Measurements from ENCODE around the gene ATE1.
"Not testable (repeated sequence)": the region's sequence is repeated elsewhere in the genome, so short reads cannot be mapped to it uniquely, and the experiment has no call there.

Gene ATE1

DNA sequence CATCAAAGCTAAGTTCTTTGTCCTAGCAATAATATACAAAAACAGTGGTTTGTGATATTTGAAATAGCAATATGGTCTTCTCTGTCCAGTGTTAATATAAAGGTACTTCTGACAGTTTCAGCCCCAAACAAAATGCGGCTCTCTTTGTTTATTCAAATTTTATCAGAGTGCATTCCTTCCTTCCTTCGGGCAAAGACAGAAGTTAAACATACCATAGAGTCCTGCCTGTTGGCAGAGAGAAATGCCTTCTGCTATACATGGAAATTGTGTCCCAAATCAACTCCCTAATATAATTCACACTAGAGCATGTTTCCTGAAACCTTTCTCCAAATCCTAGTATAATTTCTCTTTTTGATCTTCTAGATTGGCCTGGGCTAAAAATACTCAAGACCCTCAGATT lies 21.2 kb upstream of the ATE1 start:
- Histone ChIP-seq H3K27me3 (no peaks in the 10 kb centered on the region), H3K9me3 (no peaks in the 10 kb centered on the region), H3K36me3 (no peaks in the 10 kb centered on the region), H3K4me1 (no peaks in the 10 kb centered on the region), H3K4me3 (ENCODE audit: low read depth, low read length) (no peak overlapping the region)
- DNase-seq, result no peak
- TF ChIP-seq, protein P1, sequence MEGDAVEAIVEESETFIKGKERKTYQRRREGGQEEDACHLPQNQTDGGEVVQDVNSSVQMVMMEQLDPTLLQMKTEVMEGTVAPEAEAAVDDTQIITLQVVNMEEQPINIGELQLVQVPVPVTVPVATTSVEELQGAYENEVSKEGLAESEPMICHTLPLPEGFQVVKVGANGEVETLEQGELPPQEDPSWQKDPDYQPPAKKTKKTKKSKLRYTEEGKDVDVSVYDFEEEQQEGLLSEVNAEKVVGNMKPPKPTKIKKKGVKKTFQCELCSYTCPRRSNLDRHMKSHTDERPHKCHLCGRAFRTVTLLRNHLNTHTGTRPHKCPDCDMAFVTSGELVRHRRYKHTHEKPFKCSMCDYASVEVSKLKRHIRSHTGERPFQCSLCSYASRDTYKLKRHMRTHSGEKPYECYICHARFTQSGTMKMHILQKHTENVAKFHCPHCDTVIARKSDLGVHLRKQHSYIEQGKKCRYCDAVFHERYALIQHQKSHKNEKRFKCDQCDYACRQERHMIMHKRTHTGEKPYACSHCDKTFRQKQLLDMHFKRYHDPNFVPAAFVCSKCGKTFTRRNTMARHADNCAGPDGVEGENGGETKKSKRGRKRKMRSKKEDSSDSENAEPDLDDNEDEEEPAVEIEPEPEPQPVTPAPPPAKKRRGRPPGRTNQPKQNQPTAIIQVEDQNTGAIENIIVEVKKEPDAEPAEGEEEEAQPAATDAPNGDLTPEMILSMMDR (IDR thresholded peaks at IDR 0.05; ENCODE audit: low read depth, low read length), result no peak

DNA sequence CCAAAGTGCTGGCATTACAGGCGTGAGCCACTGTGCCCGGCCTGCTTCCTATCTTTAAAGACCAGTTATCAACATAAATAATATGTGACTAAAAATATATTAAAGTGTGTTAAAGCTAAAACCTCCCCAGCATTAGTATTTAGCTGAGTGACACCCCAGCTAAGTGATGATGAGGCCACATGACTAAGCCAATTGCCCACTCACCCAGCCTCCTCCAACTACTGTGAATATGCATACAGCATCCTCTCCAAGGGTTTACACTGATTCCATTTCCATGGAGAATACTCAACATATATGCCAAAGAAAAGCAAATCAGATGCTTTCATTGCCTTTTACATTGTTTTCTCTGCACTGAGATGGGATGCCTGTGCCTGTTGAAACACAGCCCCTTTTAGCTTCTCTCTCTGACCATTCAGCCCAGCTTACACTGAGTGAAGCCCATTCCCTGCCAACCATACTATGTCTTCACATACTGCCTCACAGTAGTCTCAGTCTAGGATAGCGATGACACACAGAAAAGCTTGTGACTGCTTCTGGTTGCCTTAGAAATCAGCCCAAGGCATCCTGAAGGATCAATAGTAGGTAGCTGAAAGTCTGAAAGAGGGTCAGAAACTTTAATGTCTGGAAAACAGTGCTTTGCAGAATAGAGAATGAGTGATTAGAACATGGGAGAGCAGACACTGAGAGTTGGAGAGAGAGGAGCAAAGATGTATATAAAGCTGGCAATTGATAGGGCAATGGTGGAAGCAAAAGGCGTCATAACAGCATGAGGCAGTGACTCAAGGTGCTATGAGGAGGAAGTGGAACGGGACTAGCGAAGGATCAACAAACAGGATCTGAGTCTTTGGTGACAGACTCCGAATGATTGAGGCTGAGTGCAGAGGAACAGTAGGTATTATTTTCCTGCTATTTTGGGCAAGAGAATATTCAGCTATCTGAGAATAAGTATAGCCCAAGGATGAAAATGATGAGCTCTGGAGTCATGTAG lies 19.8 kb upstream of the ATE1 start:
- TF ChIP-seq, protein P1 (IDR thresholded peaks at IDR 0.05; ENCODE audit: low read depth, low read length), result no peak
- no peaks in the 10 kb centered on the region for H3K36me3 ChIP-seq
- H3K4me3 ChIP-seq (ENCODE audit: low read depth, low read length), result no peak overlapping the region
- H3K27me3 ChIP-seq, result no peaks in the 10 kb centered on the region
- H3K9me3 ChIP-seq, result no peaks in the 10 kb centered on the region
- H3K4me1 ChIP-seq, result no peaks in the 10 kb centered on the region
- no peak for DNase-seq

DNA sequence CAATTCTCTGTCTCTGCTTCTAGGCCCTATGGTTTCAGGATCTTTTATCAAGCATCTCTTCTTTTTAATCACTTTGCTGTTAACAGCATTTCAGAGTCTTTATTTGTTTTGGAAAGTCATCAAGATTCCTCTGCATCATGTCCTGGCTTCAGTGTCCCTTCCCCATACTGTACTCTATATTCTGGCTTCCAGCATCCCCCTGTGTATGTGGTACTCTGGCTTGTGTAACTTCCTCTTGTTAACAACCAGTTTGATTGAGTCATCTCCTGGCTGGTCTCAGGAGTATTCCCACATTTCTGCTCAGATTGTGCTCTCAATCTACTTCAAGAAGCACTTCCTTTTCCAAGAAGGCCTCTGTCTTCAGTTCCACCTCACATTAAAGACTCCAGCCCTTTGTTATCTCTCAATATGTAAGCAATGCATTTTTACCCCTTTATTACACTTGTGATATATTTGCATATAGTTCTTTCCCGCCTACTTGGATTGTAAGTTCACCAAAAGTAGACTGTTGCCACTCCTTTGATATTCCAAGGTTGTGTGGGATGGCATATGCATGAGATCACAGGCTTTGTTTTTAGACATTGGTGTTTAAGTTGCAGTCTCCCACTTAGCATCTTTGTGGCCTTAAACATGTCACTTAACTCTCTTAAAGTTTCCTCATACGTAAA lies 15.1 kb upstream of the ATE1 start:
- DNase-seq, result no peak
- Histone ChIP-seq H3K4me1 (no peaks in the 10 kb centered on the region), H3K9me3 (no peaks in the 10 kb centered on the region), H3K36me3 (no peaks in the 10 kb centered on the region), H3K27me3 (no peaks in the 10 kb centered on the region), H3K4me3 (ENCODE audit: low read depth, low read length) (no peak overlapping the region)
- TF ChIP-seq, protein P1 (IDR thresholded peaks at IDR 0.05; ENCODE audit: low read depth, low read length), result no peak

DNA sequence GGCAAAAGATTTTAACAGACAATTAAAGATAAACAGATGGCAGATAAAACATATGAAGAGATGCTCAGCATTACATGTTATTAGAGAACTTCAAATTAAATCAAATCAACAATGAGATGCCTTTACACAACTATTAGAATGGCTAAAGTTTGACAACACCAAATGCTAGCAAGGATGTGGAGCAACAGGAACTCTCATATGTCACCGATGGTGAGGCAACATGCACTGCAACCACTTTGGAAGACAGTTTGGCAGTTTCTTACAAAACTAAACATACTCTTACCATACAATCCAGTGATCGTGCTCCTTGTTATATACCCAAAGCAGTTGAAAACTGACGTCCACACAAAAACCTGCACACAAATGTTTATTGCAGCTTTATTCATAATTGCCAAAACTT lies 13.7 kb upstream of the ATE1 start:
- Histone ChIP-seq H3K27me3 (no peaks in the 10 kb centered on the region), H3K4me1 (no peaks in the 10 kb centered on the region), H3K9me3 (no peaks in the 10 kb centered on the region), H3K36me3 (no peaks in the 10 kb centered on the region), H3K4me3 (ENCODE audit: low read depth, low read length) (no peak overlapping the region)
- TF ChIP-seq, protein P1 (IDR thresholded peaks at IDR 0.05; ENCODE audit: low read depth, low read length), result no peak
- no peak for DNase-seq

DNA sequence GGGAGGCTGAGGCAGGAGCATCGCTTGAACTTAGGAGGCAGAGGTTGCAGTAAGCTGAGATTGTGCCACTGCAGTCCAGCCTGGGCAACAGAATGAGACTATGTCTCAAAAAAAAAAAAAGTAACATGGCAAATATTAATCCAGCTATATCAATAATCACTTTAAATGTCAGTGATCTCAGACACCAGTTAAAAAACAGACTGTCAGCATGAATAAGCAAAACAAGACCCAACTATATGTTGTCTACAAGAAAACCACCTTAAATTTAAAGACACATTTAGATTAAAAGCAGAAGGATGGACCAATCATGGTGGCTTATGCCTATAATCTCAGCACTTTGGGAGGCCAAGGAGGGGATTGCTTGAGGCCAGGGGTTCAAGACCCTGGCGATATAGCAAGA lies 8.5 kb upstream of the ATE1 start:
- TF ChIP-seq, protein P1 (IDR thresholded peaks at IDR 0.05; ENCODE audit: low read depth, low read length), result no peak
- H3K4me1 ChIP-seq, result no peaks in the 10 kb centered on the region

DNA sequence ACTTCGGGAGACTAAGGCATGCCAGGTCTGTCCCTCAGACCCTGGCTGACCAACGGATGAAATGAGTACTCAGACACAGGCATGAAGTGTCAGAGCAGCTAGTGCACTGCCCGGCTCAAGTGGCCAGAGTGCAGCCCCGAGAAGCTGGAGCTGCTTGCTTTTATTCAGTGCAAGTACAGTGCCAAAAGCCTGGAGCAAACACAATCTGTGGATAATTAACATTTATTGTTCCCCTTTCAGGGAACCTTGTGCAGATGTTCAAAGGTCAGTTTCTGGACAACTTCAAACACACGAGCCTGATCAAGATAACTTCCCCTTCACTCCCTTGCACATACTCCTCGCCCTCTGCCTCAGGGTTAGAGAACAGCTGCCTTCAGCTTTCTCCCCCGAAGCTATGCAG lies 7.9 kb upstream of the ATE1 start:
- no peaks in the 10 kb centered on the region for H3K9me3 ChIP-seq
- no peaks in the 10 kb centered on the region for H3K4me1 ChIP-seq
- TF ChIP-seq, protein P1 (IDR thresholded peaks at IDR 0.05; ENCODE audit: low read depth, low read length), result no peak
- no peaks in the 10 kb centered on the region for H3K27me3 ChIP-seq
- H3K4me3 ChIP-seq (ENCODE audit: low read depth, low read length), result no peak overlapping the region
- peak; percentile 64 for DNase-seq
- no peaks in the 10 kb centered on the region for H3K36me3 ChIP-seq

More for the DNA sequence above, 8.5 kb upstream of the ATE1 start:
- Histone ChIP-seq H3K36me3 (no peaks in the 10 kb centered on the region), H3K9me3 (no peaks in the 10 kb centered on the region), H3K4me3 (ENCODE audit: low read depth, low read length) (no peak overlapping the region), H3K27me3 (no peaks in the 10 kb centered on the region)
- DNase-seq, result no peak

DNA sequence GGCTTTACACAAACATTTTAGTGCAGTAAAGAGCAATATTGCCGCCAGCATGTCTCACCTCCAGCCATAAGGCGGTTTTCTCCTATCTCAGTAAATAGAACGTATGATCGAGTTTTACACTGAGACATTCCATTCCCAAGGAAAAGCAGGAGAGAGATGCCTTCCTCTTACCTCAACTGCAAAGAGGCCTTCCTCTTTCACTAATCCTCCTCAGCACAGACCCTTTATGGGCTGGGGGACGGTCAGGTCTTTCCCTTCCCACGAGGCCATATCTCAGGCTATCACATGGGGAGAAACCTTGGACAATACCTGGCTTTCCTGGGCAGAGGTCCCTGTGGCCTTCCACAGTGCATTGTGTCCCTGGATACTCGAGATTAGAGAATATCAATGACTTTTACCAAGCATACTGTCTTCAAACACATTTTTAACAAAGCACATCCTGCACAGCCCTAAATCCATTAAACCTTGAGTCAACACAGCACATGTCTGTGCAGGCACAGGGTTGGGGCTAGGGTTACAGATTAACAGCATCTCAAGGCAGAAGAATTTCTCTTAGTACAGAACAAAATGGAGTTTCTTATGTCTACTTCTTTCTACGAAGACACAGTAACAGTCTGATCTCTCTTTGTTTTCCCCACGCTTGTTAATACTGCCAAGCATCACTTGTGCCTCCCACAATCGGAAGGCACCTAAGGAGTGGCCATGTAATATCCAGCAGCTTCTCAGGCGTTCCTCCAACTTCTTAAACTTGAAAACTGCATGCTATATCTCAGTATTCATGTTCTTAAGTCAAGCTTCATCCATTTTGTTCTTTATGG lies 2.6 kb upstream of the ATE1 start:
- H3K36me3 ChIP-seq; H3K27me3 ChIP-seq; H3K9me3 ChIP-seq; H3K4me1 ChIP-seq; H3K4me3 ChIP-seq (ENCODE audit: low read depth, low read length); DNase-seq: not testable (repeated sequence)

All from BE2C (cell line).